Measurements from ENCODE around the gene LRP2.
A peak's percentile ranks its signal among the peaks of the same experiment; 100 is the strongest.

The LRP2 gene

GRCh38 chr2:169131587-169132512 lies 230.5 kb downstream of the LRP2 start:
- no peak overlapping the region for H3K27ac ChIP-seq
- TF ChIP-seq, protein P1, sequence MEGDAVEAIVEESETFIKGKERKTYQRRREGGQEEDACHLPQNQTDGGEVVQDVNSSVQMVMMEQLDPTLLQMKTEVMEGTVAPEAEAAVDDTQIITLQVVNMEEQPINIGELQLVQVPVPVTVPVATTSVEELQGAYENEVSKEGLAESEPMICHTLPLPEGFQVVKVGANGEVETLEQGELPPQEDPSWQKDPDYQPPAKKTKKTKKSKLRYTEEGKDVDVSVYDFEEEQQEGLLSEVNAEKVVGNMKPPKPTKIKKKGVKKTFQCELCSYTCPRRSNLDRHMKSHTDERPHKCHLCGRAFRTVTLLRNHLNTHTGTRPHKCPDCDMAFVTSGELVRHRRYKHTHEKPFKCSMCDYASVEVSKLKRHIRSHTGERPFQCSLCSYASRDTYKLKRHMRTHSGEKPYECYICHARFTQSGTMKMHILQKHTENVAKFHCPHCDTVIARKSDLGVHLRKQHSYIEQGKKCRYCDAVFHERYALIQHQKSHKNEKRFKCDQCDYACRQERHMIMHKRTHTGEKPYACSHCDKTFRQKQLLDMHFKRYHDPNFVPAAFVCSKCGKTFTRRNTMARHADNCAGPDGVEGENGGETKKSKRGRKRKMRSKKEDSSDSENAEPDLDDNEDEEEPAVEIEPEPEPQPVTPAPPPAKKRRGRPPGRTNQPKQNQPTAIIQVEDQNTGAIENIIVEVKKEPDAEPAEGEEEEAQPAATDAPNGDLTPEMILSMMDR (IDR thresholded peaks at IDR 0.05), result peak; percentile 75
- TF ChIP-seq ZFX (IDR thresholded peaks at IDR 0.05; ENCODE audit: borderline replicate concordance), result no peak

- TF ChIP-seq ZFX (IDR thresholded peaks at IDR 0.05; ENCODE audit: borderline replicate concordance), result no peak
- TF ChIP-seq, protein P1 (IDR thresholded peaks at IDR 0.05), result no peak
- no peak overlapping the region for H3K27ac ChIP-seq
Observed at GRCh38 chr2:169129703-169130243, 232.6 kb downstream of the LRP2 start.

- H3K27ac ChIP-seq, result no peak overlapping the region
- TF ChIP-seq, protein P1 (IDR thresholded peaks at IDR 0.05), result no peak
- no peak for TF ChIP-seq ZFX (IDR thresholded peaks at IDR 0.05; ENCODE audit: borderline replicate concordance)
Observed at GRCh38 chr2:169119851-169120250, 242.5 kb downstream of the LRP2 start.

- H3K27ac ChIP-seq, result no peak overlapping the region
- TF ChIP-seq, protein P1 (IDR thresholded peaks at IDR 0.05), result no peak
- no peak for TF ChIP-seq ZFX (IDR thresholded peaks at IDR 0.05; ENCODE audit: borderline replicate concordance)
Observed at GRCh38 chr2:169119123-169119760, 243.1 kb downstream of the LRP2 start.

DNA sequence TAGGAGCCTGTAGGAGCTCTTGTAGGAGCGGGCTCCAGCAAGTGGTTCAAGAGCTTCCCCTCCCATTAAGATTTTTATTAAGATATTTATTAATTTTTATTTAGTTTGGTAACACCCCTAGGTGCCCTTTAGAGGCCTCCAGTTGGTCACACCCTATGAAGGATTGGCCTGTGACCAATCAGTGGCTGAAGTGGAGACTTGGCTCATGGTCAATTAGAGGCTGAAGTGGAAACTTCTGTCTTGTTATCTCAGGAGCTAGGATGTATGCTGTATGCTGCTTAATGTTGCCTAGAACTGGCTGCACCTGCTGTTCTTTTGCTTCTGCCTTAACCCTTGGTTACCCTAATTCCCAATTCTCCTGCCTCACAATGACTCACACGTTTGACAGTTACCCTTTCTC lies 244.3 kb downstream of the LRP2 start:
- H3K27ac ChIP-seq, result no peak overlapping the region
- TF ChIP-seq ZFX (IDR thresholded peaks at IDR 0.05; ENCODE audit: borderline replicate concordance), result no peak
- TF ChIP-seq, protein P1 (IDR thresholded peaks at IDR 0.05), result no peak

DNA sequence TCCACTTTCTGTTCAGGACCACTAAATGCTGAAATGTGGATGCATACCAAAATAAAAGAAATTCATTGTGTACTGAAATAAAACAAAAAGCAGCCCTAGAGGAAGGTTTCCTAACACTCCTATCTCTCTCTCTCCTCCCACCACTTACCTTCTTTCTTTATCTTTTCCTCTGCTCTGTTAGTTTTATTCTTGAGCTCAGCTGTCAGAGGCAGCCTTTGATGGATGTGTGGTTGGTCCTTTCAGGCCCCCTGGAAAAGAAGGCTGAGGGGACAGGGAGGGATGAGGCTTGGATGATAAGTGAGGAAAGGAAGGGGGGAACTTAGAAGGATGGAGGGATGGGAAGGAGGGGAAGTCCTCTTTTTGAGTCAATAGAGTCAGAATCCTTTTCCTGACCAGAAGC lies 245.3 kb downstream of the LRP2 start:
- no peak for TF ChIP-seq ZFX (IDR thresholded peaks at IDR 0.05; ENCODE audit: borderline replicate concordance)
- TF ChIP-seq, protein P1 (IDR thresholded peaks at IDR 0.05), result no peak
- H3K27ac ChIP-seq, result no peak overlapping the region

All from 22Rv1 (cell line).